ENCODE measurements around the gene TTC19. TPM values are rescaled to one million over a fixed set of nuclear protein-coding genes. Genes with fewer than 3 reads are reported as not detected.
"Not testable (repeated sequence)": the region's sequence is repeated elsewhere in the genome, so short reads cannot be mapped to it uniquely, and the experiment has no call there.

TTC19 gene
- total RNA-seq, 4 donors from 2014 or later: 75.1 to 130 (median 92.0) TPM

- TF ChIP-seq POLR2A (IDR thresholded peaks at IDR 0.05): no peak
- no peak for TF ChIP-seq CTCF (IDR thresholded peaks at IDR 0.05)
- Histone ChIP-seq H3K4me3 (no peak overlapping the region), H3K9me3 (no peaks in the 10 kb centered on the region), H3K27me3 (no peaks in the 10 kb centered on the region), H3K4me1 (no peaks in the 10 kb centered on the region), H3K36me3 (peaks cover 0 to 51% (median 0%) of the 10 kb centered on the region in 3 donors), H3K27ac (no peak overlapping the region)
- DNase-seq: no peak
Observed at GRCh38 chr17:15977894-15978293, 21.7 kb upstream of the TTC19 start.

- Histone ChIP-seq H3K4me1 (no peaks in the 10 kb centered on the region), H3K36me3 (peaks cover 0 to 57% (median 0%) of the 10 kb centered on the region in 3 donors), H3K4me3 (no peak overlapping the region), H3K9me3 (no peaks in the 10 kb centered on the region), H3K27ac (no peak overlapping the region), H3K27me3 (no peaks in the 10 kb centered on the region)
- no peak for TF ChIP-seq POLR2A (IDR thresholded peaks at IDR 0.05)
- TF ChIP-seq CTCF (IDR thresholded peaks at IDR 0.05): no peak
- DNase-seq: no peak
Observed at GRCh38 chr17:15978606-15979005, 21.0 kb upstream of the TTC19 start.

- H3K27ac ChIP-seq, H3K9me3 ChIP-seq, H3K4me3 ChIP-seq, DNase-seq, H3K4me1 ChIP-seq, H3K27me3 ChIP-seq: not testable (repeated sequence)
- peaks cover 0 to 58% (median 0%) of the 10 kb centered on the region in 3 donors for H3K36me3 ChIP-seq
Observed at GRCh38 chr17:15979013-15979412, 20.6 kb upstream of the TTC19 start.

GRCh38 chr17:15981208-15981607 lies 18.4 kb upstream of the TTC19 start:
- Histone ChIP-seq H3K27me3 (no peaks in the 10 kb centered on the region), H3K4me3 (no peak overlapping the region), H3K36me3 (peaks cover 0 to 61% (median 0%) of the 10 kb centered on the region in 3 donors), H3K27ac (peak overlapping the region in 2 of 4 donors; percentile 2 to 27), H3K9me3 (no peaks in the 10 kb centered on the region), H3K4me1 (no peaks in the 10 kb centered on the region)
- DNase-seq: no peak
- TF ChIP-seq CTCF (IDR thresholded peaks at IDR 0.05) (no peak), POLR2A (IDR thresholded peaks at IDR 0.05) (no peak)

GRCh38 chr17:15981646-15982580 lies 17.7 kb upstream of the TTC19 start:
- Histone ChIP-seq H3K4me1 (no peaks in the 10 kb centered on the region), H3K9me3 (no peaks in the 10 kb centered on the region), H3K36me3 (peaks cover 0 to 61% (median 0%) of the 10 kb centered on the region in 3 donors), H3K4me3 (no peak overlapping the region), H3K27me3 (no peaks in the 10 kb centered on the region), H3K27ac (peak overlapping the region in 2 of 4 donors; percentile 2 to 27)
- TF ChIP-seq CTCF (IDR thresholded peaks at IDR 0.05): no peak
- TF ChIP-seq POLR2A (IDR thresholded peaks at IDR 0.05): no peak
- DNase-seq: no peak

GRCh38 chr17:15996322-15996721 lies 3.3 kb upstream of the TTC19 start:
- H3K4me1 ChIP-seq: peaks cover 0 to 11% (median 8%) of the 10 kb centered on the region in 4 donors
- no peaks in the 10 kb centered on the region for H3K9me3 ChIP-seq
- H3K27me3 ChIP-seq: no peaks in the 10 kb centered on the region
- no peak overlapping the region for H3K27ac ChIP-seq
- H3K36me3 ChIP-seq: peaks cover 0 to 6% (median 0%) of the 10 kb centered on the region in 3 donors
- no peak overlapping the region for H3K4me3 ChIP-seq
- DNase-seq: no peak
- TF ChIP-seq CTCF (IDR thresholded peaks at IDR 0.05) (no peak), POLR2A (IDR thresholded peaks at IDR 0.05) (no peak)

Measured in Peyer's patch (tissue), 4 donors.